Keratinocyte (primary cell): ENCODE measurements around the gene TMEM80.

Source experiments
- EZH2 ChIP-seq: IDR thresholded peaks from one replicate; pipeline ENCODE4 v1.6.1; 2012; ENCODE audit warnings: inconsistent platforms, mild to moderate bottlenecking, low read length, moderate library complexity
- TF ChIP-seq, protein P1 (sequence below), 3 experiments: IDR thresholded peaks in 1 of 3; conservative IDR thresholded peaks in 1 of 3; optimal IDR thresholded peaks in 1 of 3; 2 replicates in 2 of 3; 3 replicates in 1 of 3; pipeline versions ENCODE3 to v1.5.1; 2011; ENCODE audit warnings: low read length in 3 of 3, mild to moderate bottlenecking in 3 of 3, moderate library complexity in 2 of 3, control low read depth in 1 of 3, inconsistent platforms in 1 of 3; ENCODE audit not compliant: insufficient read depth in 2 of 3; ENCODE audit errors: extremely low read depth in 1 of 3

DNA sequence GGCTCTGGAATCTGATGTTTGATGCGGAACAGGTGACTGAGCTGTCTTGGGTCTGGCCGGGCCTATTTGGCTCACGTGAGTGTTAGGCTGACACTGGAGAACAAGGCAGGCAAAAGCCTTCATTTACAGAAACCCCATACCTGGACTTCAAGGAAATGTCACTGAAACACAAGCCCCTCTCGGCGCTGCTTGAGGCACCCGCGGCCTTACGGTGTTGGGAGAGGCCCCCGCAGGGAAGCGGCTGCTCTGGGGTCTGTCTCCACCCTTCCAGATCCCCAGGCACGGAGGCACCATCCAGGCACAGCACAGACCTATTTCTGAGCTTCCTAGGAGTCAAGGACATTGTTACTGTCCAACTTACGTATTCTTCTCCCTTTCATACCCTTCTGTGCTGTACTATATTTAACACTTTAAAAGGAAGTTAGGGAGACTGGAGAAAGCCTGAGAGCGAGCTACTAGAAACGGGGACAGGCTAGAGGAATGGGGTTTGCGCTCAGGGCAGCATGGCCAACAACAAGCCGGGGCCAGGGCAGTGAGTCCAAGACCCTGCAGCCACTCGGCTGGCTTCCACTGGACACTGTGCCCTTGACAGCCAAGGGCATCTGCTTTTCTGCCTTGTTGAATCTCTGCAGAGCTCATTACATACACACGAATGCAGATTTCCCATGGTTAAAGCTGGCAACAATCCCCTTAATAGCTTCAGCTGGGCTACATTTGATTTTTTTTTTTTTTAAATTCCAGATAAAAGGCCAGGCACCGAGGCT is 34.8 kb upstream of the TMEM80 start:
- TF ChIP-seq, protein P1, sequence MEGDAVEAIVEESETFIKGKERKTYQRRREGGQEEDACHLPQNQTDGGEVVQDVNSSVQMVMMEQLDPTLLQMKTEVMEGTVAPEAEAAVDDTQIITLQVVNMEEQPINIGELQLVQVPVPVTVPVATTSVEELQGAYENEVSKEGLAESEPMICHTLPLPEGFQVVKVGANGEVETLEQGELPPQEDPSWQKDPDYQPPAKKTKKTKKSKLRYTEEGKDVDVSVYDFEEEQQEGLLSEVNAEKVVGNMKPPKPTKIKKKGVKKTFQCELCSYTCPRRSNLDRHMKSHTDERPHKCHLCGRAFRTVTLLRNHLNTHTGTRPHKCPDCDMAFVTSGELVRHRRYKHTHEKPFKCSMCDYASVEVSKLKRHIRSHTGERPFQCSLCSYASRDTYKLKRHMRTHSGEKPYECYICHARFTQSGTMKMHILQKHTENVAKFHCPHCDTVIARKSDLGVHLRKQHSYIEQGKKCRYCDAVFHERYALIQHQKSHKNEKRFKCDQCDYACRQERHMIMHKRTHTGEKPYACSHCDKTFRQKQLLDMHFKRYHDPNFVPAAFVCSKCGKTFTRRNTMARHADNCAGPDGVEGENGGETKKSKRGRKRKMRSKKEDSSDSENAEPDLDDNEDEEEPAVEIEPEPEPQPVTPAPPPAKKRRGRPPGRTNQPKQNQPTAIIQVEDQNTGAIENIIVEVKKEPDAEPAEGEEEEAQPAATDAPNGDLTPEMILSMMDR (optimal IDR thresholded peaks at IDR 0.05 in 1 of 3, IDR thresholded peaks at IDR 0.05 in 1 of 3, conservative IDR thresholded peaks at IDR 0.05 in 1 of 3; ENCODE audit: extremely low read depth in 1 of 3, insufficient read depth in 2 of 3, low read length in 3 of 3), result no peak
- TF ChIP-seq EZH2, result no peak
